WTC11 (cell line): ENCODE results near the gene TIE1. TPM values are rescaled to one million over a fixed set of nuclear protein-coding genes. Genes with fewer than 3 reads are reported as not detected.

Experiments used
- ATAC-seq: fragments of 200-7000 bp; cut with Tn5 transposase; 2 replicates; pipeline ENCODE4 v1.10.0; 2021; ENCODE audit warnings: mild to moderate bottlenecking, moderate library complexity
- CTCF ChIA-PET: fragments of 300-600 bp; sonication (Branson Sonifier 250); formaldehyde crosslinking; loops from one replicate; lab custom pipeline; 2021; ENCODE audit warnings: antibody characterized with exemption; lab: Charles Lee
- POLR2A ChIA-PET: fragments of 350-600 bp; sonication (Branson Sonifier 250); formaldehyde crosslinking; loops from one replicate; lab custom pipeline; 2021; ENCODE audit warnings: antibody characterized with exemption; lab: Charles Lee
- DNase-seq: peaks from one replicate; pipeline ENCODE4 v3.0.0; 2021; ENCODE audit warnings: low spot score
- H3K27ac Mint-ChIP-seq: 2 replicates; pipeline ENCODE4 v1.8.0; 2021; ENCODE audit warnings: mixed read lengths
- H3K27me3 Mint-ChIP-seq: 2 replicates; pipeline ENCODE4 v1.8.0; 2021; ENCODE audit warnings: low read depth, mild to moderate bottlenecking, moderate library complexity, mixed read lengths
- H3K36me3 Mint-ChIP-seq: 2 replicates; pipeline ENCODE4 v1.8.0; 2021; ENCODE audit warnings: mixed read lengths
- H3K4me1 Mint-ChIP-seq: 2 replicates; pipeline ENCODE4 v1.8.0; 2022; ENCODE audit warnings: mixed read lengths
- H3K4me3 Mint-ChIP-seq: 2 replicates; pipeline ENCODE4 v1.8.0; 2021; ENCODE audit warnings: mild to moderate bottlenecking, moderate library complexity, mixed read lengths
- H3K9me3 Mint-ChIP-seq: 2 replicates; pipeline ENCODE4 v1.8.0; 2021; ENCODE audit warnings: mixed read lengths
- CBFB ChIP-seq: sonication (generic); formaldehyde crosslinking; IDR thresholded peaks from 2 replicates; pipeline ENCODE4 v1.8.1; 2022; ENCODE audit warnings: mild to moderate bottlenecking, low read depth, missing genetic modification reagents
- FOXJ3 ChIP-seq: sonication (generic); formaldehyde crosslinking; IDR thresholded peaks from 2 replicates; pipeline ENCODE4 v1.9.0; 2021; ENCODE audit warnings: missing genetic modification reagents, mild to moderate bottlenecking, borderline replicate concordance
- FOXP1 ChIP-seq: sonication (generic); formaldehyde crosslinking; IDR thresholded peaks from 2 replicates; pipeline ENCODE4 v1.8.0; 2022; ENCODE audit warnings: missing genetic modification reagents, mild to moderate bottlenecking, moderate library complexity, borderline replicate concordance
- HMGA2 ChIP-seq: fragments of 250-450 bp; sonication (Bioruptor Pico); IDR thresholded peaks from 2 replicates; pipeline ENCODE4 v1.4.0; 2021; ENCODE audit warnings: mild to moderate bottlenecking, moderate library complexity
- IRF2 ChIP-seq: sonication (generic); formaldehyde crosslinking; IDR thresholded peaks from 2 replicates; pipeline ENCODE4 v1.8.0; 2022; ENCODE audit warnings: low read depth, missing genetic modification reagents, borderline replicate concordance
- NFYB ChIP-seq: sonication (generic); formaldehyde crosslinking; conservative IDR thresholded peaks from 2 replicates; pipeline ENCODE4 v1.8.0; 2022; ENCODE audit warnings: low read depth, missing genetic modification reagents
- NR1H2 ChIP-seq: sonication (generic); formaldehyde crosslinking; IDR thresholded peaks from 2 replicates; pipeline ENCODE4 v1.9.0; 2021; ENCODE audit warnings: mild to moderate bottlenecking, moderate library complexity, missing genetic modification reagents
- NR3C1 ChIP-seq: sonication (generic); formaldehyde crosslinking; conservative IDR thresholded peaks from 2 replicates; pipeline ENCODE4 v1.8.1; 2023; ENCODE audit warnings: low read depth, mild to moderate bottlenecking, missing genetic modification reagents
- OVOL2 ChIP-seq: fragments of 250-450 bp; sonication (Bioruptor Pico); IDR thresholded peaks from 2 replicates; pipeline ENCODE4 v1.9.0; 2021; ENCODE audit warnings: mild to moderate bottlenecking, borderline replicate concordance
- SP1 ChIP-seq: sonication (generic); formaldehyde crosslinking; conservative IDR thresholded peaks from 2 replicates; pipeline ENCODE4 v1.8.1; 2022; ENCODE audit warnings: missing genetic modification reagents
- TEAD1 ChIP-seq: sonication (generic); formaldehyde crosslinking; IDR thresholded peaks from 2 replicates; pipeline ENCODE4 v1.8.0; 2022; ENCODE audit warnings: mild to moderate bottlenecking, missing genetic modification reagents
- TP53 ChIP-seq: sonication (generic); formaldehyde crosslinking; IDR thresholded peaks from 2 replicates; pipeline ENCODE4 v1.8.1; 2023; ENCODE audit warnings: mild to moderate bottlenecking, missing genetic modification reagents
- ZNF219 ChIP-seq: sonication (generic); formaldehyde crosslinking; IDR thresholded peaks from 2 replicates; pipeline ENCODE4 v1.8.0; 2023; ENCODE audit warnings: missing genetic modification reagents, mild to moderate bottlenecking, borderline replicate concordance
- ZNF232 ChIP-seq: sonication (generic); formaldehyde crosslinking; IDR thresholded peaks from 2 replicates; pipeline ENCODE4 v1.8.0; 2022; ENCODE audit warnings: mild to moderate bottlenecking, missing genetic modification reagents
- ZNF263 ChIP-seq: sonication (generic); formaldehyde crosslinking; IDR thresholded peaks from 2 replicates; pipeline ENCODE4 v1.8.1; 2022; ENCODE audit warnings: low read depth, mild to moderate bottlenecking, moderate library complexity, missing genetic modification reagents
- ZNF317 ChIP-seq: sonication (generic); formaldehyde crosslinking; IDR thresholded peaks from 2 replicates; pipeline ENCODE4 v1.8.1; 2023; ENCODE audit warnings: low read depth, mild to moderate bottlenecking, moderate library complexity, missing genetic modification reagents, borderline replicate concordance
- ZNF416 ChIP-seq: fragments of 250-450 bp; sonication (Bioruptor Pico); IDR thresholded peaks from 2 replicates; pipeline ENCODE4 v1.9.0; 2021; ENCODE audit warnings: mild to moderate bottlenecking, inconsistent platforms
- ZNF423 ChIP-seq: fragments of 250-450 bp; sonication (Bioruptor Pico); IDR thresholded peaks from 2 replicates; pipeline ENCODE4 v2.1.2; 2022; ENCODE audit warnings: mild to moderate bottlenecking, moderate library complexity
- total RNA-seq: library from RNA; stranded (reverse); gene quantifications from 3 replicates; pipeline ENCODE4 v1.2.3, GENCODE V29; 2021
- TF ChIP-seq, protein P1 (sequence below): sonication (generic); formaldehyde crosslinking; IDR thresholded peaks from 2 replicates; pipeline ENCODE4 v1.8.1; 2023; ENCODE audit warnings: mild to moderate bottlenecking, missing genetic modification reagents, moderate library complexity
- TF ChIP-seq, protein P2 (sequence below): sonication (generic); formaldehyde crosslinking; IDR thresholded peaks from 2 replicates; pipeline ENCODE4 v1.8.1; 2022; ENCODE audit warnings: mild to moderate bottlenecking, missing genetic modification reagents, moderate library complexity, borderline replicate concordance
- TF ChIP-seq, protein P3 (sequence below): fragments of 250-450 bp; sonication (Bioruptor Pico); IDR thresholded peaks from 2 replicates; pipeline ENCODE4 v1.9.0; 2021; ENCODE audit warnings: moderate library complexity, mild to moderate bottlenecking, inconsistent platforms, borderline replicate concordance
- TF ChIP-seq, protein P4 (sequence below): sonication (generic); formaldehyde crosslinking; IDR thresholded peaks from 2 replicates; pipeline ENCODE4 v1.8.1; 2022; ENCODE audit warnings: missing genetic modification reagents, borderline replicate concordance
- TF ChIP-seq, protein P5 (sequence below): sonication (generic); formaldehyde crosslinking; IDR thresholded peaks from 2 replicates; pipeline ENCODE4 v1.8.0; 2022; ENCODE audit warnings: mild to moderate bottlenecking, missing genetic modification reagents

TIE1 gene
- total RNA-seq, 1 experiment from 2014 or later = 2.5 TPM

DNA sequence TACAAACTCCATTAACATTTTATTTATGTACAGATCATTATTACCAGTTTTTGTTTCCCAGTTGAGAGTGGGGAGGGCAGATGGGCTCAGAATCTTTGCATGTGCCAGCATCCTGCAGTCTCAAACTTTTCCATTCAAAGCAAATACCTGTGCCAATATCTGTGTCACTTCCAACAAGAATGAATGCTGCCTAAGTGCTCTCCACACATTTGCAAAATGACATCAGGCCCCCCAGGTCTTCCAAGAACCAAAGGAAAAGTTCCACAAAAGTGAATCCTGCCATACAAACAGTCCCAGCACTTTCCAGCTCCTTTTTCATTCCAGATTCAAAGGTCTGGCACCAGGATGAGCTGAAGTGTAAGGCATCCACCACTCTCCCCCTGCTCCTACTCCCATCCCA, 1.7 kb upstream of the TIE1 start (continued):
- TF ChIP-seq, protein P1, sequence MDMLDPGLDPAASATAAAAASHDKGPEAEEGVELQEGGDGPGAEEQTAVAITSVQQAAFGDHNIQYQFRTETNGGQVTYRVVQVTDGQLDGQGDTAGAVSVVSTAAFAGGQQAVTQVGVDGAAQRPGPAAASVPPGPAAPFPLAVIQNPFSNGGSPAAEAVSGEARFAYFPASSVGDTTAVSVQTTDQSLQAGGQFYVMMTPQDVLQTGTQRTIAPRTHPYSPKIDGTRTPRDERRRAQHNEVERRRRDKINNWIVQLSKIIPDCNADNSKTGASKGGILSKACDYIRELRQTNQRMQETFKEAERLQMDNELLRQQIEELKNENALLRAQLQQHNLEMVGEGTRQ (CRISPR knock-in tag) = no peak
- TF ChIP-seq HMGA2 (CRISPR knock-in tag) (no peak), TP53 (no peak), ZNF219 (CRISPR knock-in tag) (no peak), NFYB (CRISPR knock-in tag) (no peak), OVOL2 (CRISPR knock-in tag) (no peak)
- TF ChIP-seq, protein P2, sequence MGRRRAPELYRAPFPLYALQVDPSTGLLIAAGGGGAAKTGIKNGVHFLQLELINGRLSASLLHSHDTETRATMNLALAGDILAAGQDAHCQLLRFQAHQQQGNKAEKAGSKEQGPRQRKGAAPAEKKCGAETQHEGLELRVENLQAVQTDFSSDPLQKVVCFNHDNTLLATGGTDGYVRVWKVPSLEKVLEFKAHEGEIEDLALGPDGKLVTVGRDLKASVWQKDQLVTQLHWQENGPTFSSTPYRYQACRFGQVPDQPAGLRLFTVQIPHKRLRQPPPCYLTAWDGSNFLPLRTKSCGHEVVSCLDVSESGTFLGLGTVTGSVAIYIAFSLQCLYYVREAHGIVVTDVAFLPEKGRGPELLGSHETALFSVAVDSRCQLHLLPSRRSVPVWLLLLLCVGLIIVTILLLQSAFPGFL (CRISPR knock-in tag) = no peak

DNA sequence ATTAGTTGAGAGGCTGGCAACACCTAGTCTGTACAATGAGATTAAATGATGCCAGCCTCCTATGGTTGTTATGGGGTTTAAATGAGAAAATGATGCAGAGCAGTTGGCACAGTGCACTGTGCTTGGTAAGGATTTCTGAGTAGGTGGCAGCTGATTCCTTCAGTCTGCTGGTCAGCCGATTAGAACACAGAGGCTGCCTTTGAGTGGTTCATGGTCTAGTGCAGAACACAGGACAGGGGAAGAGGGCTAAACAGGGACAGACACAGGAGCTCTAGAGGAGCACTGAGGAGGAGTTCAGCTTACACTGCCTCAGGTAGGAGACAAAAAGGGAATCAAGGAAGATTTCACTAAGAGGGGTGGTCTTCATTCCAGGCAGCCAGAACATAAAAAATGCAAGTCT, 1.4 kb downstream of the TIE1 start:
- peaks cover 17% of the 10 kb centered on the region for H3K4me1 Mint-ChIP-seq
- POLR2A ChIA-PET = no interaction called here
- TF ChIP-seq FOXJ3 (no peak), ZNF423 (CRISPR knock-in tag) (no peak), ZNF416 (CRISPR knock-in tag) (no peak), OVOL2 (CRISPR knock-in tag) (no peak), NR3C1 (CRISPR knock-in tag) (no peak), CBFB (CRISPR knock-in tag) (no peak), ZNF263 (no peak), FOXP1 (CRISPR knock-in tag) (no peak), HMGA2 (CRISPR knock-in tag) (no peak), NR1H2 (no peak), TEAD1 (CRISPR knock-in tag) (no peak), IRF2 (no peak), SP1 (CRISPR knock-in tag) (no peak), ZNF317 (CRISPR knock-in tag) (no peak), ZNF232 (no peak)
- TF ChIP-seq, protein P3, sequence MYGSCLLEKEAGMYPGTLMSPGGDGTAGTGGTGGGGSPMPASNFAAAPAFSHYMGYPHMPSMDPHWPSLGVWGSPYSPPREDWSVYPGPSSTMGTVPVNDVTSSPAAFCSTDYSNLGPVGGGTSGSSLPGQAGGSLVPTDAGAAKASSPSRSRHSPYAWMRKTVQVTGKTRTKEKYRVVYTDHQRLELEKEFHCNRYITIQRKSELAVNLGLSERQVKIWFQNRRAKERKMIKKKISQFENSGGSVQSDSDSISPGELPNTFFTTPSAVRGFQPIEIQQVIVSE = no peak
- TF ChIP-seq, protein P4, sequence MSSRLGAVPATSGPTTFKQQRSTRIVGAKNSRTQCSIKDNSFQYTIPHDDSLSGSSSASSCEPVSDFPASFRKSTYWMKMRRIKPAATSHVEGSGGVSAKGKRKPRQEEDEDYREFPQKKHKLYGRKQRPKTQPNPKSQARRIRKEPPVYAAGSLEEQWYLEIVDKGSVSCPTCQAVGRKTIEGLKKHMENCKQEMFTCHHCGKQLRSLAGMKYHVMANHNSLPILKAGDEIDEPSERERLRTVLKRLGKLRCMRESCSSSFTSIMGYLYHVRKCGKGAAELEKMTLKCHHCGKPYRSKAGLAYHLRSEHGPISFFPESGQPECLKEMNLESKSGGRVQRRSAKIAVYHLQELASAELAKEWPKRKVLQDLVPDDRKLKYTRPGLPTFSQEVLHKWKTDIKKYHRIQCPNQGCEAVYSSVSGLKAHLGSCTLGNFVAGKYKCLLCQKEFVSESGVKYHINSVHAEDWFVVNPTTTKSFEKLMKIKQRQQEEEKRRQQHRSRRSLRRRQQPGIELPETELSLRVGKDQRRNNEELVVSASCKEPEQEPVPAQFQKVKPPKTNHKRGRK (CRISPR knock-in tag) = no peak
- TF ChIP-seq, protein P5, sequence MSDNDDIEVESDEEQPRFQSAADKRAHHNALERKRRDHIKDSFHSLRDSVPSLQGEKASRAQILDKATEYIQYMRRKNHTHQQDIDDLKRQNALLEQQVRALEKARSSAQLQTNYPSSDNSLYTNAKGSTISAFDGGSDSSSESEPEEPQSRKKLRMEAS (CRISPR knock-in tag) = no peak
- H3K9me3 Mint-ChIP-seq = no peaks in the 10 kb centered on the region
- no peaks in the 10 kb centered on the region for H3K36me3 Mint-ChIP-seq
- ATAC-seq (no peak), DNase-seq (no peak)
- CTCF ChIA-PET = no interaction called here
- no peaks in the 10 kb centered on the region for H3K27me3 Mint-ChIP-seq
- no peak overlapping the region for H3K27ac Mint-ChIP-seq
- no peak overlapping the region for H3K4me3 Mint-ChIP-seq
